HCT116 (cell line): ENCODE data around the gene GPR180. TPM values are rescaled to one million over a fixed set of nuclear protein-coding genes. Genes with fewer than 3 reads are reported as not detected.

Source experiments
- ATAC-seq: fragments of 200-7000 bp; cut with Tn5 transposase; 2 replicates; pipeline ENCODE4 v1.9.1; 2020; ENCODE audit warnings: mild to moderate bottlenecking, moderate library complexity
- BruUV-seq: library from RNA; stranded (reverse); fragments of 400-500 nt; replicated peaks from 2 replicates; lab custom pipeline; 2021; lab: Mats Ljungman, UMichigan
- CTCF ChIA-PET: fragments of 300-600 bp; sonication (Branson Sonifier 250); formaldehyde crosslinking; loops from one replicate; lab custom pipeline; 2021; ENCODE audit warnings: antibody characterized with exemption; lab: Charles Lee
- POLR2A ChIA-PET: fragments of 300-600, 350-600 bp; sonication (Branson Sonifier 250); formaldehyde crosslinking; loops from one replicate; lab custom pipeline; 2021; ENCODE audit warnings: antibody characterized with exemption; lab: Charles Lee
- RAD21 ChIA-PET, 2 experiments: fragments of 300-600 bp; sonication (Branson Sonifier 250); formaldehyde crosslinking; loops; one replicate each; lab custom pipeline; 2023; ENCODE audit warnings: low total read pairs in 2 of 2; ENCODE audit not compliant: uncharacterized antibody in 2 of 2, unreplicated experiment in 2 of 2, low non-redundant PET in 1 of 2; lab: Charles Lee
- DNase-seq: peaks from one replicate; pipeline ENCODE4 v3.0.0-alpha.2; 2010; ENCODE audit warnings: low read depth, low spot score
- H2AFZ ChIP-seq: fragments of 200-600 bp; shearing (Covaris generic), sonication (generic); 2 replicates; pipeline ENCODE4 v1.6.1; 2017; ENCODE audit warnings: low read depth, mixed run types, mixed read lengths, antibody characterized with exemption, low read length; ENCODE audit not compliant: poor library complexity, severe bottlenecking
- H3K27ac ChIP-seq: 2 replicates; pipeline ENCODE4 v1.5.1; 2012; ENCODE audit warnings: low read depth, low read length
- H3K27me3 ChIP-seq: fragments of 200-600 bp; sonication (generic); 2 replicates; pipeline ENCODE4 v1.6.1; 2016; ENCODE audit warnings: mixed run types, low read length, mixed read lengths; ENCODE audit not compliant: insufficient read depth
- H3K36me3 ChIP-seq, 2 experiments: fragments of 200-500 bp in 1 of 2; fragments of 200-600 bp in 1 of 2; sonication (Bioruptor generic) in 1 of 2; sonication (generic) in 1 of 2; 2 replicates each; pipeline versions ENCODE4 v1.5.1 to v1.6.1; 2014 to 2016; ENCODE audit warnings: low read length in 2 of 2, inconsistent platforms in 1 of 2, mixed read lengths in 1 of 2, mixed run types in 1 of 2; ENCODE audit not compliant: insufficient read depth in 2 of 2, control insufficient read depth in 1 of 2
- H3K4me1 ChIP-seq, 2 experiments: fragments of 200-600 bp in 1 of 2; sonication (generic) in 1 of 2; 2 replicates each; pipeline versions ENCODE4 v1.5.1 to v1.6.1; 2012 to 2017; ENCODE audit warnings: low read length in 2 of 2, inconsistent platforms in 1 of 2, mild to moderate bottlenecking in 1 of 2, mixed read lengths in 1 of 2, mixed run types in 1 of 2, moderate library complexity in 1 of 2; ENCODE audit not compliant: insufficient read depth in 2 of 2, control insufficient read depth in 1 of 2
- H3K4me2 ChIP-seq: fragments of 200-600 bp; sonication (generic); 2 replicates; pipeline ENCODE4 v1.6.1; 2017; ENCODE audit warnings: mixed run types, low read length, mixed read lengths
- H3K4me3 ChIP-seq, 2 experiments: fragments of 200-600 bp in 1 of 2; sonication (generic) in 1 of 2; replicated peaks in 1 of 2; 2 replicates each; pipeline ENCODE4 v1.5.1; 2011 to 2016; ENCODE audit warnings: low read length in 2 of 2, control low read depth in 1 of 2, low read depth in 1 of 2, mild to moderate bottlenecking in 1 of 2, mixed read lengths in 1 of 2, mixed run types in 1 of 2
- H3K79me2 ChIP-seq: fragments of 200-600 bp; sonication (generic); 2 replicates; pipeline ENCODE4 v1.6.1; 2017; ENCODE audit warnings: mild to moderate bottlenecking, mixed run types, low read length, moderate library complexity, mixed read lengths; ENCODE audit not compliant: insufficient read depth
- H3K9ac ChIP-seq: fragments of 200-600 bp; sonication (generic); 2 replicates; pipeline ENCODE4 v1.6.1; 2016; ENCODE audit warnings: low read length, mixed read lengths
- H3K9me2 ChIP-seq: fragments of 200-600 bp; sonication (generic), shearing (Covaris generic); 2 replicates; pipeline ENCODE4 v1.6.1; 2017; ENCODE audit warnings: mixed run types, mild to moderate bottlenecking, moderate library complexity; ENCODE audit not compliant: insufficient read depth
- H3K9me3 ChIP-seq, 2 experiments: fragments of 200-500 bp in 1 of 2; fragments of 200-600 bp in 1 of 2; sonication (Bioruptor generic) in 1 of 2; sonication (generic) in 1 of 2; 2 replicates each; pipeline ENCODE4 v1.6.1; 2014 to 2017; ENCODE audit warnings: low read length in 2 of 2, mixed read lengths in 2 of 2, inconsistent platforms in 1 of 2, low read depth in 1 of 2, mild to moderate bottlenecking in 1 of 2, mixed run types in 1 of 2, moderate library complexity in 1 of 2; ENCODE audit not compliant: control insufficient read depth in 1 of 2, insufficient read depth in 1 of 2
- H4K20me1 ChIP-seq: fragments of 200-600 bp; sonication (generic), shearing (Covaris generic); 2 replicates; pipeline ENCODE4 v1.6.1; 2017; ENCODE audit warnings: mixed run types, mild to moderate bottlenecking, moderate library complexity; ENCODE audit not compliant: insufficient read depth
- CEBPB ChIP-seq: IDR thresholded peaks from 2 replicates; pipeline ENCODE4 v1.6.1; 2012; ENCODE audit warnings: low read depth
- ELF1 ChIP-seq: IDR thresholded peaks from 2 replicates; pipeline ENCODE4 v1.6.1; 2012; ENCODE audit warnings: low read depth, borderline replicate concordance
- EZH2 ChIP-seq: fragments of 200-600 bp; sonication (generic); IDR thresholded peaks from 2 replicates; pipeline ENCODE4 v1.6.1; 2017; ENCODE audit warnings: antibody characterized with exemption, mixed run types
- FOSL1 ChIP-seq: IDR thresholded peaks from 2 replicates; pipeline ENCODE4 v1.6.1; 2012; ENCODE audit warnings: low read depth
- POLR2AphosphoS5 ChIP-seq: IDR thresholded peaks from 2 replicates; pipeline ENCODE4 v1.6.1; 2011; ENCODE audit warnings: mild to moderate bottlenecking, low read depth, low read length, moderate library complexity
- RAD21 ChIP-seq: IDR thresholded peaks from 2 replicates; pipeline ENCODE4 v1.6.1; 2012; ENCODE audit warnings: low read depth, mild to moderate bottlenecking
- ZBTB33 ChIP-seq: IDR thresholded peaks from 2 replicates; pipeline ENCODE4 v1.6.1; 2011; ENCODE audit warnings: mild to moderate bottlenecking, low read length, moderate library complexity; ENCODE audit not compliant: insufficient replicate concordance; ENCODE audit errors: extremely low read depth
- intact Hi-C: fragments of 100-400 bp; cut with micrococcal nuclease; formaldehyde crosslinking; loops from 2 replicates; pipeline ENCODE4 v1.10.0; 2022
- total RNA-seq: library from RNA; stranded (reverse); gene quantifications from one replicate; pipeline ENCODE4 v1.2.1, GENCODE V29; 2021; ENCODE audit not compliant: unreplicated experiment
- TF ChIP-seq, protein P1 (sequence below), 3 experiments: fragments of 200-600 bp in 1 of 3; sonication (generic) in 1 of 3; IDR thresholded peaks in 2 of 3; conservative IDR thresholded peaks in 1 of 3; 2 replicates each; pipeline ENCODE4 v1.5.1; 2012 to 2017; ENCODE audit warnings: low read depth in 2 of 3, low read length in 2 of 3, antibody characterized with exemption in 1 of 3, borderline replicate concordance in 1 of 3, control low read depth in 1 of 3, mild to moderate bottlenecking in 1 of 3, mixed read lengths in 1 of 3, mixed run types in 1 of 3, moderate library complexity in 1 of 3; ENCODE audit not compliant: insufficient read depth in 1 of 3
- TF ChIP-seq, protein P2 (sequence below): IDR thresholded peaks from 2 replicates; pipeline ENCODE4 v1.6.1; 2012

The GPR180 gene
- total RNA-seq, 1 experiment from 2014 or later = 6.4 TPM

DNA sequence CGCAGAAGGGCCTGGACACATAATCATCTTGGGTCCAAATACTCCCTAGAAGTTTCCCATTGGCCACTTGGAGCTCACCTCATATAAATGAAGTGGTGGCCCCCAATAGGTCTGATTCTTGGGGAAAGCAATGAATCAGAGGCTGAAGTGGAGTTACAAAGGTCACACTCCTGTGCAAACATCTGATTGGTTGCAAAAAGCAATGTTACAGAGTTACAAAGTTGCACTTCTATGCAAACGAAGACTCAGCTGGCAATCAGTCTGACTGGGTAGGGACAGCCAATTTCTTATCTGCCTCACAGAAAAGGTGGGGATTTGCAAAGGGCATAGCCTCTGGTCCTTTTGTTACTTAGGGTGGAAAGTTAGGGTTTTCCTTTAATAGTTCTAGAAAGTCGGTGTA, 1.8 kb upstream of the GPR180 start:
- Histone ChIP-seq H3K9ac (no peak overlapping the region), H3K27me3 (no peaks in the 10 kb centered on the region), H2AFZ (no peak overlapping the region), H3K36me3 (no peaks in the 10 kb centered on the region), H3K79me2 (peaks cover 26% of the 10 kb centered on the region), H3K4me3 (no peak overlapping the region), H3K9me3 (no peaks in the 10 kb centered on the region), H3K9me2 (no peaks in the 10 kb centered on the region), H3K4me1 (peaks cover 1 to 23% of the 10 kb centered on the region in 2 experiments), H3K4me2 (no peak overlapping the region), H3K27ac (no peak overlapping the region), H4K20me1 (no peaks in the 10 kb centered on the region)
- TF ChIP-seq, protein P1, sequence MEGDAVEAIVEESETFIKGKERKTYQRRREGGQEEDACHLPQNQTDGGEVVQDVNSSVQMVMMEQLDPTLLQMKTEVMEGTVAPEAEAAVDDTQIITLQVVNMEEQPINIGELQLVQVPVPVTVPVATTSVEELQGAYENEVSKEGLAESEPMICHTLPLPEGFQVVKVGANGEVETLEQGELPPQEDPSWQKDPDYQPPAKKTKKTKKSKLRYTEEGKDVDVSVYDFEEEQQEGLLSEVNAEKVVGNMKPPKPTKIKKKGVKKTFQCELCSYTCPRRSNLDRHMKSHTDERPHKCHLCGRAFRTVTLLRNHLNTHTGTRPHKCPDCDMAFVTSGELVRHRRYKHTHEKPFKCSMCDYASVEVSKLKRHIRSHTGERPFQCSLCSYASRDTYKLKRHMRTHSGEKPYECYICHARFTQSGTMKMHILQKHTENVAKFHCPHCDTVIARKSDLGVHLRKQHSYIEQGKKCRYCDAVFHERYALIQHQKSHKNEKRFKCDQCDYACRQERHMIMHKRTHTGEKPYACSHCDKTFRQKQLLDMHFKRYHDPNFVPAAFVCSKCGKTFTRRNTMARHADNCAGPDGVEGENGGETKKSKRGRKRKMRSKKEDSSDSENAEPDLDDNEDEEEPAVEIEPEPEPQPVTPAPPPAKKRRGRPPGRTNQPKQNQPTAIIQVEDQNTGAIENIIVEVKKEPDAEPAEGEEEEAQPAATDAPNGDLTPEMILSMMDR (IDR thresholded peaks at IDR 0.05 in 2 of 3, conservative IDR thresholded peaks at IDR 0.05 in 1 of 3; ENCODE audit: borderline replicate concordance in 1 of 3, insufficient read depth in 1 of 3, low read depth in 2 of 3, low read length in 2 of 3) = no peak
- TF ChIP-seq EZH2 = no peak
- RAD21 ChIA-PET = no interaction called here
- POLR2A ChIA-PET = no interaction called here
- BruUV-seq = no TSS peak
- ATAC-seq = no peak
- DNase-seq = no peak
- CTCF ChIA-PET = no interaction called here
- intact Hi-C loops = no loop called here

DNA sequence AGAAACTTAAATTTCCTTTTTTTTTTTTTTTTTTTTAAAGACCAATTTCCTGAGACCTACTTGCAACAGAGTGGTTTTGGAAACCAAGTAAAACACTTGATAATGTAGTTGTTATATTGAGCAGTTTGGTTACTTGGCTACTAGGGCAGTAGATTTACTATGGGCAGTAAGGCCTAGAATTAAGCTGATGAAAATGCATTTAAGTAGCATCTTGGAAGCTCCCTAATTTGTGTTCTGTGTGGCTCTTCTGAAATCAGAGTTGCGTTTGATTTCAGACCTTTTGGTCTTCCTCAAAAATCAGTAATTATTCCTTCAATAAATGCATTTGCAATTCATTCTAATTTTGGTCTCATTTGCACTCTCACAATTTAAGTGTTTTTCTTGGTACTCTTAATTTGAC, 810 bp downstream of the GPR180 start:
- H3K9ac ChIP-seq = peak overlapping the region; percentile 73
- ATAC-seq = no peak
- RAD21 ChIA-PET = no interaction called here
- H2AFZ ChIP-seq = no peak overlapping the region
- H3K9me3 ChIP-seq = no peaks in the 10 kb centered on the region
- POLR2A ChIA-PET = no interaction called here
- peaks cover 15% of the 10 kb centered on the region for H3K79me2 ChIP-seq
- DNase-seq = no peak
- intact Hi-C loops = loop anchor here (1.0 kb wide), 1 partner anchor 53 kb away; no protein-coding TSS in a partner anchor
- BruUV-seq = no TSS peak
- peaks cover 0 to 2% of the 10 kb centered on the region in 2 experiments; a peak in 1 of 4 replicates for H3K36me3 ChIP-seq
- TF ChIP-seq RAD21 (no peak), FOSL1 (no peak), ZBTB33 (no peak), ELF1 (no peak), CEBPB (no peak), POLR2AphosphoS5 (no peak)
- TF ChIP-seq, protein P2, sequence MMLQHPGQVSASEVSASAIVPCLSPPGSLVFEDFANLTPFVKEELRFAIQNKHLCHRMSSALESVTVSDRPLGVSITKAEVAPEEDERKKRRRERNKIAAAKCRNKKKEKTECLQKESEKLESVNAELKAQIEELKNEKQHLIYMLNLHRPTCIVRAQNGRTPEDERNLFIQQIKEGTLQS = no peak
- CTCF ChIA-PET = interaction anchor here (1.5 to 2.3 kb wide), 2 partner anchors 15 to 167 kb away, joined by 3 to 9 read pairs; no protein-coding TSS in a partner anchor
- H3K9me2 ChIP-seq = no peaks in the 10 kb centered on the region
- H4K20me1 ChIP-seq = no peaks in the 10 kb centered on the region
- no peaks in the 10 kb centered on the region for H3K27me3 ChIP-seq
- peak overlapping the region; percentile 80 for H3K27ac ChIP-seq
- peak overlapping the region; percentile 69 to 85 for H3K4me3 ChIP-seq
- H3K4me2 ChIP-seq = peak overlapping the region; percentile 84
- peaks cover 0 to 13% of the 10 kb centered on the region in 2 experiments; a peak in 2 of 4 replicates for H3K4me1 ChIP-seq
